Kidney epithelial cell (primary cell): ENCODE measurements around the gene EEIG1. TPM values are rescaled to one million over a fixed set of nuclear protein-coding genes. Genes with fewer than 3 reads are reported as not detected.

Experiments
- DNase-seq: peaks from one replicate; pipeline ENCODE4 v3.0.0-alpha.2; 2010; ENCODE audit warnings: low read depth
- H3K27me3 ChIP-seq: 2 replicates; pipeline ENCODE4 v1.6.0; 2011; ENCODE audit warnings: low read length; ENCODE audit not compliant: control insufficient read depth, insufficient read depth
- H3K36me3 ChIP-seq: 2 replicates; pipeline ENCODE4 v1.5.1; 2011; ENCODE audit warnings: low read length; ENCODE audit not compliant: control insufficient read depth, insufficient read depth
- H3K4me3 ChIP-seq: 2 replicates; pipeline ENCODE4 v1.5.1; 2011; ENCODE audit warnings: low read depth, mild to moderate bottlenecking, control low read depth, low read length
- total RNA-seq: library from RNA; depleted of rRNA; stranded (reverse); fragments of >200 nt; gene quantifications from 2 replicates; pipeline ENCODE4 v1.2.3, GENCODE V29; 2015
- TF ChIP-seq, protein P1 (sequence below): IDR thresholded peaks from 2 replicates; pipeline ENCODE4 v1.5.1; 2011; ENCODE audit warnings: mild to moderate bottlenecking, moderate library complexity, low read length, control low read depth, inconsistent platforms; ENCODE audit not compliant: insufficient read depth, poor library complexity, severe bottlenecking

EEIG1 gene
- total RNA-seq, 1 donor from 2014 or later: 16.5 TPM

DNA sequence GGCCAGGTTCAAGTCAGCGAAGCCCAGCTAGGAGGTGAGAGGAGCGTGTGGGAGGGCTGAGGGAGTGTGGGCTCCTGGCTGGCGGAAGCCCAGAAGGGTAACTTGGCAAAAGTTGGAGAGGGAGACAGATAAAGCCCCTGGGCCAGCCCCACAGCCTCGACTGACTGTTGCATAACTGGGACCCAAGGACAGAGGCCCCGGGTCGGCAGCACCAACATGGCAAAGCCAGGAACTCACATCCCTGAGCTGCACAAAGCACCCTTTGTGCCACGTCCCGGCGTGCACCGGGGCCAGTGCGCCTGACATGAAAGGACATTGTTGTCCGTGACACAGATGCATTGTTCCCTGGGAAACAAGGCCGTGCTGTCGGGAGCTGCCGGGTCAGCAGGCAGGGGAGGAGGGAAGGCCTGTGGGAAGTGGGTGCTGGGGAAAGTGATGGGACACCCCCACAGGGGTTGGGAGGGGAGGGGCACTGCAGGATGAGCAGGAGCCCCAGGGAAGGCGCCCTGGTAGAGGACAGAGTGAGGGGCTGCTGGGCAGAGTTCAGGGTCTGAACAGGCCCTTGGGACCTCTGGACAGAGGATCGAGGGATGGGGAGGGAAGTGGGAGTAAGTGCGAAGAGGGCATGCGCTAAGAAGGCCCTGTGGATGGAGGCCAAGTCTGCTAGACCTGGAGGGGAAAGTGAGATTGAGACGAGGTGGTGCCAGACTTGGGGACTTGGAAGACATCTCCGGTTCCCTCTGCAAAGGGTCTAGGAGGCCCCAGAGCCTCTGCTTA is 30.1 kb downstream of the EEIG1 start:
- Histone ChIP-seq H3K27me3 (no peaks in the 10 kb centered on the region), H3K4me3 (no peak overlapping the region), H3K36me3 (no peaks in the 10 kb centered on the region)
- TF ChIP-seq, protein P1, sequence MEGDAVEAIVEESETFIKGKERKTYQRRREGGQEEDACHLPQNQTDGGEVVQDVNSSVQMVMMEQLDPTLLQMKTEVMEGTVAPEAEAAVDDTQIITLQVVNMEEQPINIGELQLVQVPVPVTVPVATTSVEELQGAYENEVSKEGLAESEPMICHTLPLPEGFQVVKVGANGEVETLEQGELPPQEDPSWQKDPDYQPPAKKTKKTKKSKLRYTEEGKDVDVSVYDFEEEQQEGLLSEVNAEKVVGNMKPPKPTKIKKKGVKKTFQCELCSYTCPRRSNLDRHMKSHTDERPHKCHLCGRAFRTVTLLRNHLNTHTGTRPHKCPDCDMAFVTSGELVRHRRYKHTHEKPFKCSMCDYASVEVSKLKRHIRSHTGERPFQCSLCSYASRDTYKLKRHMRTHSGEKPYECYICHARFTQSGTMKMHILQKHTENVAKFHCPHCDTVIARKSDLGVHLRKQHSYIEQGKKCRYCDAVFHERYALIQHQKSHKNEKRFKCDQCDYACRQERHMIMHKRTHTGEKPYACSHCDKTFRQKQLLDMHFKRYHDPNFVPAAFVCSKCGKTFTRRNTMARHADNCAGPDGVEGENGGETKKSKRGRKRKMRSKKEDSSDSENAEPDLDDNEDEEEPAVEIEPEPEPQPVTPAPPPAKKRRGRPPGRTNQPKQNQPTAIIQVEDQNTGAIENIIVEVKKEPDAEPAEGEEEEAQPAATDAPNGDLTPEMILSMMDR: no peak
- DNase-seq: no peak

DNA sequence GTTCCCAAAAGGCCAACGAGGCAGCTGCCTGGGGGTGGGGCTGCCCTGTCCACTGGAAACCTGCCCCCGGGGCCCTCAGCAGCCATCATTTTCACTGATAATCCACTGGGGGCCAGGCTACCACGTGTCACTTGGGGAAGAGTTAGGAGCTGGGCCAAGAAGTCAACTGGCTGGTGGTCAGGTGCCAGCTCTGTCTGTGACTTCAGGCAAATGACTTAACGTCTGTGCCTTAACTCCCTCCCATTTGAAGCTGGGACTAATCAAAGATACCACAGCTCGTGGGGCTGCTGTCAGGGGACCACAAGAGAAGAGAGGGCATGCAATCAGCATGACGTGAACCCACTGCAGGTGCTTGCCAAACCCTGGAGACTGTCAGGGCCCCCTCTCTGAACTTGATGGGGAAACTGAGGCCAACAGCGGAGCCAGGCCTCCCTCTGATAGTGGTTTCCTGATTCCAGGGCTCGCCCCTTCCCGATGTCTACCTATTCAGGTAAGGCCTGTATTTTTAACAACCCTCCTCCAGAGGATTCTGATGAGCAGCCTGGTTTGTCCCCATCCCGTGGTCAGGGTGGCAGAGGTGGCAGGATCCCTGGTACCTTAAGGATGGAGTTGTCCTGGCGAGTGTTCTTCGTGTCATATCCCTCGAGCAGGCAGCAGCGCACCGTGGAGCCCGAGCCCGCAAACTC is 30.8 kb downstream of the EEIG1 start:
- TF ChIP-seq, protein P1: no peak
- Histone ChIP-seq H3K4me3 (no peak overlapping the region), H3K27me3 (no peaks in the 10 kb centered on the region), H3K36me3 (no peaks in the 10 kb centered on the region)
- no peak for DNase-seq

DNA sequence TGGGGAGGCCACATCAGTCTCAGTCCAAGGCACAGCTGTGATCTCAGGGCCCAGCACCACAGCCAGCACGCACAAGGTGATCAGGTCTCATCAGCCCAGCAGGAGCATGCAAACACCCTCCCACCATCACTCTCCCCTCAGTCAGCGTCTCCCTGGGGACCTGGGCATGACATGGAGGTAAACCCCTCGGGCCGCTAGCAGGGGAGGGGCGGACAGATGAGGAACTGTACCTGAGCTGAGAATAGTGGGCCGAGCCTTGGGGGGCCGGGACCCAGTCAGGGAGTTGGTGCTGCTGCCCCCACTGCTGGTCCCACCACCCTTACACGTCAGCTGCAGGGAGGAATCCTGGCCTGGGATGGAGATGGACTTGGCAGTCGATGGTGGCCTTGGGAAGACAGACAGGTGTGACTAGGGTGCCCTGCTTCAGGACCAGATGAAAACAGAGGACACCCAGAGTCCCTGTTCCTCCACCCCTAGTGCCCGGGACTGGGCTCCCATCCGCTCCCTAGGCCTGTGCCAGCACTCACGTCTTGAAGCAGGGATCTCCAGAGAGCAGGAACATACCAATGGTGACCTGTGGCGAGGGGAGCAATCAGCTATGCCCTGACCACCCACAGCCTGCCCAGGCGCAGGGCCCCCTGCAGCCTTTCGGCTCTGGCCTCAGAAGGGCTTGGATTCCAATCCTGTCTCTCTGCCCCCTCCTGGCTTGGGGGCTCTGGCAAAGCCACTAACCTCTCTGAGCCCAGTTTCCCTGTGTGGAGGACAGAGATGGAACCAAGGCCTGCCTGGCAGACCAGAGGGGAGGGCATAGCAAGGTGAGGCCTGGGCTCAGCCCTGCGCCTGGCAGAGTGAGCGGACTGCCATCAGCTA is 32.7 kb downstream of the EEIG1 start:
- H3K36me3 ChIP-seq: no peaks in the 10 kb centered on the region
- TF ChIP-seq, protein P1: no peak
- no peak for DNase-seq
- no peaks in the 10 kb centered on the region for H3K27me3 ChIP-seq
- H3K4me3 ChIP-seq: no peak overlapping the region

DNA sequence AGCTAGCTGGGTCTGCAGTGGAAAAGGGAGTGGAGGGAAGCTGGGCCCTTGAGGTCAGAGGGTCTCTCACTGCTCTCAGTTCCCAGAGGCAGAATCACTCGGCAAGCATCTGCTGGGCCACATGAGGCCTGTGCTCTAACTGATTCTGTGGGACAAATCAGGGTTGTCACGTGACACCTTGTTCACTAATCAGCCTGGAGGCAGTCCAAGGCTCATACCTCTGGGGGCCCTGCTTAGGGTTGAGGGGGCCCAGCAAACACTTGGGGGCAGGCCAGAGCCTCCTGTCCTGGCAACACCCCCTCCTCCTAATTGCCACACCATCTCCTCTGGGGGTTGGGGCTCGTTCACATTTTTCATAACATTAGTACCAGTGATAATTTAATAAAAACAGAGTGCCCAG is 34.1 kb downstream of the EEIG1 start:
- Histone ChIP-seq H3K36me3 (no peaks in the 10 kb centered on the region), H3K27me3 (no peaks in the 10 kb centered on the region), H3K4me3 (no peak overlapping the region)
- TF ChIP-seq, protein P1: no peak
- no peak for DNase-seq

DNA sequence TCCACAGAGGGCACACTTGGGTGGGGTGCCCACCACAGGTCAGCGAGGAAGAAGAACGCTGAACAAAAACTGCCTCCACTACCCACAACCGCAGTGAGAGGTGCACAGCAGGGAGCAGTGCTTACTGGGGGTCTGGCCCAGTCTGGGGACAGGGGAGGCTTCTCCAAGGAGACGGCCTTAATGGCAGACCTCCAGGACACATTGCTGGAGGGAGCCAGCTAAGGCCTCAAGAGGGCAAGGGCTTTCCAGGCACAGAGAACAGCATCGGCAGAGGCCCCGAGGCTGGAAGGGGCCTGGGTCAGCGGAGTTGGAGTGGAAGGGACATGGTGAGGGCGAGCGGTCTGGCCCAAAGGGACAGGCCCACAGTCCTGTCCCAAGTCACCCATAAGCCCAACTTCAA is 34.8 kb downstream of the EEIG1 start:
- no peaks in the 10 kb centered on the region for H3K36me3 ChIP-seq
- H3K27me3 ChIP-seq: no peaks in the 10 kb centered on the region
- DNase-seq: no peak
- TF ChIP-seq, protein P1: no peak
- H3K4me3 ChIP-seq: no peak overlapping the region
